A549 (cell line): ENCODE data around the gene TSSK6. TPM values are rescaled to one million over a fixed set of nuclear protein-coding genes. Genes with fewer than 3 reads are reported as not detected.

Experiments
- ATAC-seq, 2 experiments: fragments of 200-7000 bp in 1 of 2; fragments of >200 bp in 1 of 2; cut with Nextera tagmentation in 1 of 2; cut with Tn5 transposase in 1 of 2; 3 replicates each; pipeline versions ENCODE4 v1.8.0 to v1.9.1; 2018 to 2020; ENCODE audit warnings: mild to moderate bottlenecking in 1 of 2, moderate library complexity in 1 of 2
- CTCF ChIA-PET: fragments of 300-600 bp; sonication (Branson Sonifier 250); formaldehyde crosslinking; extraction: SDS; loops from one replicate; lab custom pipeline; 2021; ENCODE audit warnings: antibody characterized with exemption, inconsistent platforms; lab: Yijun Ruan, JAX
- POLR2A ChIA-PET: fragments of 350-600 bp; formaldehyde crosslinking; extraction: SDS; loops from one replicate; lab custom pipeline; 2021; ENCODE audit warnings: antibody characterized with exemption, inconsistent platforms; lab: Yijun Ruan, JAX
- DNase-seq, 2 experiments: peaks; one replicate each; pipeline versions ENCODE4 v3.0.0 to v3.0.0-alpha.2; 2011 to 2016; ENCODE audit warnings: low read depth in 1 of 2, low spot score in 1 of 2
- FAIRE-seq: peaks from 2 replicates; lab custom pipeline; 2011; peaks lifted over from hg19 to GRCh38; lab: Jason Lieb, UNC
- H3K27ac ChIP-seq, 2 experiments: fragments of >200 bp; sonication (Bioruptor Twin); formaldehyde crosslinking; 3 replicates each; pipeline ENCODE4 v1.5.1; 2016 to 2017
- H3K4me1 ChIP-seq: fragments of >200 bp; sonication (Bioruptor Twin); formaldehyde crosslinking; 3 replicates; pipeline ENCODE4 v1.6.1; 2016
- H3K4me2 ChIP-seq: fragments of >200 bp; sonication (Bioruptor Twin); formaldehyde crosslinking; 3 replicates; pipeline ENCODE4 v1.6.1; 2016
- H3K4me3 ChIP-seq: fragments of >200 bp; sonication (Bioruptor Twin); formaldehyde crosslinking; 3 replicates; pipeline ENCODE4 v1.5.1; 2016
- H3K9me3 ChIP-seq: fragments of >200 bp; sonication (Bioruptor Twin); formaldehyde crosslinking; 3 replicates; pipeline ENCODE4 v1.6.1; 2016
- ATOH8 ChIP-seq: fragments of 250-450 bp; sonication (Bioruptor Pico); IDR thresholded peaks from 2 replicates; pipeline ENCODE4 v1.5.0; 2020; ENCODE audit warnings: low read depth, mild to moderate bottlenecking, moderate library complexity
- BCL3 ChIP-seq: fragments of >200 bp; sonication (Bioruptor Twin); formaldehyde crosslinking; IDR thresholded peaks from 3 replicates; pipeline ENCODE4 v1.6.1; 2016
- CBX2 ChIP-seq: fragments of 200-600 bp; sonication (generic); IDR thresholded peaks from 2 replicates; pipeline ENCODE4 v1.6.1; 2016; ENCODE audit warnings: low read depth, mild to moderate bottlenecking, borderline replicate concordance
- CBX8 ChIP-seq: fragments of 200-600 bp; sonication (generic); IDR thresholded peaks from 2 replicates; pipeline ENCODE4 v1.6.1; 2016
- CHD2 ChIP-seq: fragments of 150-350 bp; IDR thresholded peaks from 2 replicates; pipeline ENCODE4 v1.6.1; 2014; ENCODE audit warnings: low read length; ENCODE audit not compliant: partially characterized antibody
- CHD4 ChIP-seq: fragments of 200-600 bp; sonication (generic); IDR thresholded peaks from 2 replicates; pipeline ENCODE4 v1.6.1; 2016; ENCODE audit warnings: antibody characterized with exemption, mild to moderate bottlenecking, borderline replicate concordance
- EHF ChIP-seq: fragments of 250-450 bp; sonication (Bioruptor Pico); IDR thresholded peaks from 2 replicates; pipeline ENCODE4 v1.5.0; 2020; ENCODE audit warnings: mild to moderate bottlenecking
- FOSB ChIP-seq: fragments of 250-450 bp; sonication (Bioruptor Pico); IDR thresholded peaks from 2 replicates; pipeline ENCODE4 v1.5.0; 2020; ENCODE audit warnings: mild to moderate bottlenecking, moderate library complexity
- FOXS1 ChIP-seq: fragments of 250-450 bp; sonication (Bioruptor Pico); IDR thresholded peaks from 2 replicates; pipeline ENCODE4 v1.5.0; 2020; ENCODE audit warnings: mild to moderate bottlenecking, moderate library complexity
- GATA3 ChIP-seq: IDR thresholded peaks from 2 replicates; pipeline ENCODE4 v1.6.1; 2012; ENCODE audit warnings: borderline replicate concordance
- HDAC2 ChIP-seq: fragments of 200-600 bp; sonication (generic); IDR thresholded peaks from 2 replicates; pipeline ENCODE4 v1.6.1; 2016
- HES2 ChIP-seq: fragments of >200 bp; sonication (Bioruptor Twin); formaldehyde crosslinking; IDR thresholded peaks from 2 replicates; pipeline ENCODE4 v1.6.1; 2016
- HEYL ChIP-seq: fragments of 250-450 bp; sonication (Bioruptor Pico); IDR thresholded peaks from 2 replicates; pipeline ENCODE4 v1.8.0; 2021; ENCODE audit warnings: mild to moderate bottlenecking, moderate library complexity
- HOXB5 ChIP-seq: fragments of 250-450 bp; sonication (Bioruptor Pico); IDR thresholded peaks from 2 replicates; pipeline ENCODE4 v1.5.0; 2020; ENCODE audit warnings: mild to moderate bottlenecking, moderate library complexity
- JUNB ChIP-seq: fragments of >200 bp; sonication (Bioruptor Twin); formaldehyde crosslinking; IDR thresholded peaks from 2 replicates; pipeline ENCODE4 v1.6.1; 2016
- MAX ChIP-seq: IDR thresholded peaks from 2 replicates; pipeline ENCODE4 v1.6.1; 2012
- MYC ChIP-seq: IDR thresholded peaks from 2 replicates; pipeline ENCODE4 v1.6.1; 2012; ENCODE audit warnings: mild to moderate bottlenecking, inconsistent platforms, low read length, improper control_type of control experiment, borderline replicate concordance
- PHF8 ChIP-seq: fragments of 200-600 bp; sonication (generic); IDR thresholded peaks from 2 replicates; pipeline ENCODE4 v1.6.1; 2016; ENCODE audit warnings: low read depth, mild to moderate bottlenecking, antibody characterized with exemption, moderate library complexity, borderline replicate concordance
- POLR2A ChIP-seq: IDR thresholded peaks from 2 replicates; pipeline ENCODE4 v1.6.1; 2012; ENCODE audit warnings: mild to moderate bottlenecking, low read length
- RNF2 ChIP-seq: fragments of 200-600 bp; sonication (generic); IDR thresholded peaks from 2 replicates; pipeline ENCODE4 v1.6.1; 2016; ENCODE audit warnings: low read depth, mild to moderate bottlenecking, antibody characterized with exemption, moderate library complexity, borderline replicate concordance
- SREBF2 ChIP-seq: fragments of 450-650 bp; IDR thresholded peaks from 2 replicates; pipeline ENCODE4 v1.6.1; 2014; ENCODE audit warnings: mild to moderate bottlenecking, moderate library complexity
- TP53 ChIP-seq: fragments of 250-450 bp; sonication (Bioruptor Pico); IDR thresholded peaks from 2 replicates; pipeline ENCODE4 v1.5.0; 2021; ENCODE audit warnings: mild to moderate bottlenecking, moderate library complexity
- ZC3H11A ChIP-seq: fragments of 450-650 bp; IDR thresholded peaks from 2 replicates; pipeline ENCODE4 v1.6.1; 2014; ENCODE audit warnings: antibody characterized with exemption, mild to moderate bottlenecking
- ZFP36 ChIP-seq: fragments of 450-650 bp; IDR thresholded peaks from 2 replicates; pipeline ENCODE4 v1.6.1; 2014; ENCODE audit warnings: borderline replicate concordance; ENCODE audit not compliant: partially characterized antibody
- WGBS: methylation state at CpG from one replicate; pipeline ENCODE4 v1.1.6; 2017; ENCODE audit errors: missing lambda C conversion rate; 5-methylcytosine and 5-hydroxymethylcytosine counted together
- polyA plus RNA-seq, 4 experiments: library from polyadenylated mRNA; depleted of rRNA in 3 of 4; stranded (reverse); fragments of >200 nt; fragmentation: RNase III in 1 of 4; extraction: RNeasy Plus Mini Kit Qiagen cat#74134 plus additional on column Dnase treatment in 1 of 4; gene quantifications; 2 replicates in 3 of 4; 3 replicates in 1 of 4; pipeline ENCODE4 v1.2.3, GENCODE V29; 2011 to 2017

TSSK6 gene
- polyA plus RNA-seq, 2 of the 4 experiments (the other 2 are of a cell fraction): 1.4 to 1.8 TPM

GRCh38 chr19:19504754-19505668 is 10.3 kb downstream of the TSSK6 start:
- ATAC-seq (no peak), DNase-seq (no peak), FAIRE-seq (no peak)
- no peak overlapping the region for H3K27ac ChIP-seq
- H3K4me2 ChIP-seq: no peak overlapping the region
- ChIA-PET CTCF (interaction anchor here (2.4 kb wide), 1 partner anchor 15 kb away, joined by 18 read pairs; no protein-coding TSS in a partner anchor), POLR2A (no interaction called here)
- 93% methylated on average over 13 of the region's 23 CpGs for WGBS
- H3K9me3 ChIP-seq: no peaks in the 10 kb centered on the region
- H3K4me3 ChIP-seq: no peak overlapping the region
- no peaks in the 10 kb centered on the region for H3K4me1 ChIP-seq
- TF ChIP-seq MYC (no peak), ATOH8 (CRISPR knock-in tag) (no peak), FOSB (CRISPR knock-in tag) (no peak), POLR2A (no peak), CHD2 (no peak), JUNB (no peak), PHF8 (no peak), RNF2 (no peak), CHD4 (no peak), HES2 (no peak), TP53 (no peak), FOXS1 (CRISPR knock-in tag) (no peak), GATA3 (no peak), ZC3H11A (no peak), HDAC2 (no peak), HEYL (CRISPR knock-in tag) (no peak), SREBF2 (no peak), HOXB5 (CRISPR knock-in tag) (no peak), EHF (CRISPR knock-in tag) (no peak), CBX2 (no peak)

GRCh38 chr19:19502808-19503602 is 12.3 kb downstream of the TSSK6 start:
- no peaks in the 10 kb centered on the region for H3K9me3 ChIP-seq
- no peak overlapping the region for H3K4me3 ChIP-seq
- CTCF ChIA-PET: interaction anchor here (2.4 kb wide), 1 partner anchor 13 kb away, joined by 18 read pairs; no protein-coding TSS in a partner anchor
- no peak for TF ChIP-seq MAX
- H3K4me2 ChIP-seq: no peak overlapping the region
- H3K27ac ChIP-seq: no peak overlapping the region
- POLR2A ChIA-PET: no interaction called here
- 84% methylated on average over 18 of the region's 18 CpGs for WGBS
- no peak for ATAC-seq
- no peak for FAIRE-seq
- H3K4me1 ChIP-seq: no peaks in the 10 kb centered on the region
- no peak for DNase-seq

- no peaks in the 10 kb centered on the region for H3K4me1 ChIP-seq
- H3K4me3 ChIP-seq: no peak overlapping the region
- no peaks in the 10 kb centered on the region for H3K9me3 ChIP-seq
- H3K27ac ChIP-seq: no peak overlapping the region
- ATAC-seq (no peak), DNase-seq (no peak), FAIRE-seq (no peak)
- WGBS: 95% methylated on average over 4 of the region's 19 CpGs
- POLR2A ChIA-PET: no interaction called here
- CTCF ChIA-PET: no interaction called here
- H3K4me2 ChIP-seq: no peak overlapping the region
- TF ChIP-seq ZFP36: no peak
- no peak for TF ChIP-seq RNF2
- no peak for TF ChIP-seq CBX8
- TF ChIP-seq BCL3: no peak
- no peak for TF ChIP-seq HES2
These were observed 13.1 kb downstream of the TSSK6 start for GRCh38 chr19:19502281-19502680.
